Fibroblast of villous mesenchyme (primary cell): ENCODE measurements around the gene SPINK5. TPM values are rescaled to one million over a fixed set of nuclear protein-coding genes. Genes with fewer than 3 reads are reported as not detected.

Source experiments
- DNase-seq: peaks from one replicate; pipeline ENCODE4 v3.0.0-alpha.2; 2010; ENCODE audit warnings: low read depth
- H3K4me3 ChIP-seq: 2 replicates; pipeline ENCODE4 v1.5.1; 2011; ENCODE audit warnings: low read depth, mild to moderate bottlenecking, low read length
- CTCF ChIP-seq: IDR thresholded peaks from 2 replicates; pipeline ENCODE4 v1.5.1; 2012; ENCODE audit warnings: low read depth, mild to moderate bottlenecking, low read length; ENCODE audit not compliant: insufficient read depth
- total RNA-seq: library from RNA; depleted of rRNA; stranded (reverse); fragments of >200 nt; gene quantifications from 2 replicates; pipeline ENCODE4 v1.2.3, GENCODE V29; 2012

Gene SPINK5
- total RNA-seq, 1 donor: not detected

- TF ChIP-seq CTCF: no peak
- no peak for DNase-seq
- H3K4me3 ChIP-seq: no peak overlapping the region
These were observed 82.7 kb downstream of the SPINK5 start for GRCh38 chr5:148146487-148146886.

- no peak for TF ChIP-seq CTCF
- no peak for DNase-seq
- H3K4me3 ChIP-seq: no peak overlapping the region
These were observed 83.6 kb downstream of the SPINK5 start for GRCh38 chr5:148147415-148147814.

GRCh38 chr5:148151872-148152271, 88.1 kb downstream of the SPINK5 start:
- H3K4me3 ChIP-seq: no peak overlapping the region
- TF ChIP-seq CTCF: no peak
- no peak for DNase-seq

GRCh38 chr5:148152781-148153180, 89.0 kb downstream of the SPINK5 start:
- no peak overlapping the region for H3K4me3 ChIP-seq
- no peak for DNase-seq
- no peak for TF ChIP-seq CTCF

GRCh38 chr5:148156609-148157008, 92.8 kb downstream of the SPINK5 start:
- no peak for TF ChIP-seq CTCF
- DNase-seq: no peak

GRCh38 chr5:148162038-148162437, 98.3 kb downstream of the SPINK5 start:
- no peak for DNase-seq
- H3K4me3 ChIP-seq: no peak overlapping the region
- TF ChIP-seq CTCF: no peak

More at GRCh38 chr5:148156609-148157008, 92.8 kb downstream of the SPINK5 start:
- no peak overlapping the region for H3K4me3 ChIP-seq

GRCh38 chr5:148163345-148163744, 99.6 kb downstream of the SPINK5 start:
- DNase-seq: no peak
- TF ChIP-seq CTCF: no peak
- no peak overlapping the region for H3K4me3 ChIP-seq
